Vagina (tissue), 2 donors: Measurements from ENCODE around the gene EPHA10. TPM values are rescaled to one million over a fixed set of nuclear protein-coding genes. Genes with fewer than 3 reads are reported as not detected.

Source experiments
- DNase-seq, 2 donors: peaks; one replicate each; pipeline ENCODE4 v3.0.0-alpha.2; 2017; ENCODE audit errors: extremely low spot score in 2 of 2
- H3K27ac ChIP-seq: fragments of 200-600 bp; sonication (generic); one replicate; pipeline ENCODE4 v1.5.1; 2019
- H3K27me3 ChIP-seq: fragments of 200-600 bp; sonication (generic); one replicate; pipeline ENCODE4 v1.5.1; 2019
- H3K36me3 ChIP-seq, 2 donors: fragments of 200-600 bp; sonication (generic); one replicate each; pipeline ENCODE4 v1.5.1; 2017 to 2019
- H3K4me1 ChIP-seq: fragments of 200-600 bp; sonication (generic); one replicate; pipeline ENCODE4 v1.5.1; 2019
- H3K4me3 ChIP-seq, 2 donors: fragments of 200-600 bp; sonication (generic); 1 replicate in 1 of 2; 2 replicates in 1 of 2; pipeline ENCODE4 v1.5.1; 2016 to 2019
- H3K9me3 ChIP-seq: fragments of 200-600 bp; sonication (generic); one replicate; pipeline ENCODE4 v1.5.1; 2019
- CTCF ChIP-seq, 3 experiments: fragments of 450-650 bp in 2 of 3; fragments of 200-600 bp in 1 of 3; sonication (generic) in 1 of 3; IDR thresholded peaks; one replicate each; pipeline ENCODE4 v1.5.1; 2017 to 2019; ENCODE audit warnings: antibody characterized with exemption in 3 of 3, mild to moderate bottlenecking in 2 of 3, moderate library complexity in 2 of 3
- POLR2A ChIP-seq, 2 donors: fragments of 450-650 bp; IDR thresholded peaks; one replicate each; pipeline ENCODE4 v1.6.1; 2017; ENCODE audit warnings: antibody characterized with exemption in 2 of 2, mild to moderate bottlenecking in 2 of 2, moderate library complexity in 2 of 2
- POLR2AphosphoS5 ChIP-seq, 2 donors: sonication (generic); formaldehyde crosslinking; IDR thresholded peaks; one replicate each; pipeline ENCODE4 v1.9.0; 2017; ENCODE audit warnings: antibody characterized with exemption in 2 of 2, mild to moderate bottlenecking in 2 of 2, low read depth in 1 of 2; ENCODE audit not compliant: insufficient read depth in 1 of 2
- intact Hi-C: fragments of 100-400 bp; cut with DNase I; formaldehyde crosslinking; loops from one replicate; pipeline ENCODE4 v1.15.1; 2023
- total RNA-seq: library from RNA; depleted of rRNA; stranded (reverse); fragments of >200 nt; gene quantifications from one replicate; pipeline ENCODE4 v1.2.3, GENCODE V29; 2016

EPHA10 gene
- total RNA-seq, 1 donor from 2014 or later: 0.25 TPM

DNA sequence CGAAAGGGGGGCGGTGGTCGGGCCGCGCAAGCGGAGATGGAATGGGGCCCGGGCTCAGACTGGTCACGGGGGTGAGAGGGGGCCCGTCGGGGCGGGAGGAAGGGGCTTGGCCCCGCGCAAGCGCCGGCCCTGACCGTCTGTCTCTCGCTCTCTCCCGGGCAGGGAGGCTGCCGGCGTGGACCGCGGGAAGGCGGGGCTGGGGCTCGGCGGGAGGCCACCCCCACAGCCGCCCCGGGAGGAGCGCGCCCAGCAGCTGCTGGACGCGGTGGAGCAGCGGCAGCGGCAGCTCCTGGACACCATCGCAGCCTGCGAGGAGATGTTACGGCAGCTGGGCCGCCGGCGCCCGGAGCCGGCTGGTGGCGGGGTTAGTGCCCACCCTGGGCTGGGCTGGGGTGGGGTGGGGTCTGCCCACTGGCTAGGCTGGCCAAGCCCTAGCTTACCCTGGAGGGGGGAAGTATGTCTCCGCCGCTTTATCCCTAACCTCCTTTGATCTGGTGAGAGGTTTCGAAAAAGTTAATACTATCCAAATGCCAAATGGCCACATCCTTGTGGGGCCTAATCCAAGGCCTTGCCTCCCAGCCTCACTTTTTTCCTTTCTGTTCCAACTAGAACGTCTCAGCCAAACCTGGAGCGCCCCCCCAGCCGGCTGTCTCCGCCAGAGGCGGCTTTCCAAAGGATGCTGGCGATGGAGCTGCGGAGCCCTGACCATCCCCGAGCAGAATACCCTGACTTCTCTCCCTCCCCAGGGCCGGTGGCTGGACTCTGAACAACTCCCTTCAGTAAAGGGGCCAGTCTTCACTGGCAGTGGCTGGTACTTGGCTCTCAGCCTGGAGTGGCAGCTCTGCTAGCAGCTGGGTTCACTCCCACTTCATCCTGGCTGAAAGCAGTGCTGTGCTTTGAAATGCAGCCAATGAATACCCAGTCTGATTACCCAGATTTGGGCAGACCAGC is 43.7 kb upstream of the EPHA10 start:
- Histone ChIP-seq H3K27ac (peak overlapping the region; percentile 82), H3K4me1 (peaks cover 31% of the 10 kb centered on the region), H3K36me3 (peaks cover 0 to 33% of the 10 kb centered on the region in 2 donors), H3K4me3 (peak overlapping the region; percentile 92 to 93), H3K9me3 (no peaks in the 10 kb centered on the region), H3K27me3 (no peaks in the 10 kb centered on the region)
- intact Hi-C loops: loop anchor here (10.0 kb wide), 1 partner anchor 46 kb away; the partner anchor contains the start of gene MTF1
- no peak for DNase-seq
- no peak for TF ChIP-seq POLR2A (IDR thresholded peaks at IDR 0.05)
- no peak for TF ChIP-seq CTCF (IDR thresholded peaks at IDR 0.05)
- TF ChIP-seq POLR2AphosphoS5 (IDR thresholded peaks at IDR 0.05; ENCODE audit: insufficient read depth in 1 of 2, low read depth in 1 of 2): no peak

DNA sequence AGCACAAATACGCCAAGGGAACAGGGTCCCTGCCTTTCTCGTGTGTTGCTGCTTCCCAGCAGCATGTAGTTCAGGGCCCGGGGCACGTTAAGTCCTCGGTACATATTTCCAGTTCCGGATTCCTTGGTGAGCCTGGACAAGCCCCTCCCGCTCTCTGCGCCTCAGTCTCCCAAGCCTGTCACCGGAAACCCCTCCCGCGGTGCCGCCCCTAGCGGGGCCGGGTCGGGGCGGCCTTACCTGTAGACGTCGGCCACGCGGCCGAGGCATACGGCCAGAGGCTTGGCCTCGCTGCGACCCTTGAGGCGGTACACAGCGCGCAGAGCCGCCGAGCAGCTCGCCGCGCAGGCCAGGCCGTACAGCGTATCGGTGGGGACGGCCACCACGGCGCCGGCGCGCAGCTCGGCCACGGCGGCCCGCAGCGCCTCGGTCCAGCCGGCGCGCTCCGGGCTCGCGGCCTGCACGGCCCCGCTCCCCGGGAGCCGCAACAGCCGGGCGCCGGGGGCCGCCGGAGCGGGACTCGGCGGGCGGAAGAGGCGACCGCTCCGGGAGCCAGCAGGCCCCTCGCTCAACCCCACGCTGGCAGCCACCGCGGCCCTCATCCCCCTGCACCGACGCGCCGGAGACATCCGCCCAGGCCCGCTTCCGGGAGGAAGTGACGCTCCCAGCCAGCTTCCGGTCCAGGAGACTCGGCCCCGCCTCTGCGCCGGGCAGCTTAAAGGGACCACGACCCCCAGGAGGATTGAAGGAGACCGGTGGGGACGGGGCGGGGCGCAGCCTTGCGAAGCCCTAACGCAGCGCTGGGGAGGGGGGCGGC is 42.8 kb upstream of the EPHA10 start, which contains the start of the genes C1orf122 and YRDC:
TSS of gene C1orf122 (plus strand) at position 236 of the 814 bp plus-strand sequence. CDS start 615 bp downstream, outside the sequence.
TSS of gene YRDC (minus strand) at position 654 of the 814 bp plus-strand sequence. CDS start at position 626, 28 bp downstream.
- Histone ChIP-seq H3K4me1 (peaks cover 31% of the 10 kb centered on the region), H3K27ac (peak within 1 kb of the TSS; percentile 82), H3K27me3 (no peaks in the 10 kb centered on the region), H3K4me3 (peak within 1 kb of the TSS; percentile 92 to 93), H3K9me3 (no peaks in the 10 kb centered on the region), H3K36me3 (peaks cover 0 to 42% of the 10 kb centered on the region in 2 donors)
- intact Hi-C loops: loop anchor here (10.0 kb wide), 1 partner anchor 47 kb away; the partner anchor contains the start of gene MTF1
- DNase-seq: no peak
- TF ChIP-seq POLR2A (IDR thresholded peaks at IDR 0.05) (peak in 1 of 2 donors; percentile 69), POLR2AphosphoS5 (IDR thresholded peaks at IDR 0.05; ENCODE audit: insufficient read depth in 1 of 2, low read depth in 1 of 2) (peak; percentile 77 to 79), CTCF (IDR thresholded peaks at IDR 0.05) (no peak)

- intact Hi-C loops: loop anchor here (10.0 kb wide), 1 partner anchor 48 kb away; the partner anchor contains the start of gene MTF1
- H3K9me3 ChIP-seq: no peaks in the 10 kb centered on the region
- no peak for TF ChIP-seq POLR2AphosphoS5 (IDR thresholded peaks at IDR 0.05; ENCODE audit: insufficient read depth in 1 of 2, low read depth in 1 of 2)
- TF ChIP-seq POLR2A (IDR thresholded peaks at IDR 0.05): no peak
- TF ChIP-seq CTCF (IDR thresholded peaks at IDR 0.05): no peak
- H3K27me3 ChIP-seq: no peaks in the 10 kb centered on the region
- peak overlapping the region; percentile 92 to 93 for H3K4me3 ChIP-seq
- H3K4me1 ChIP-seq: peaks cover 31% of the 10 kb centered on the region
- DNase-seq: no peak
- H3K36me3 ChIP-seq: peaks cover 0 to 48% of the 10 kb centered on the region in 2 donors
- peak overlapping the region; percentile 82 for H3K27ac ChIP-seq
Observed at GRCh38 chr1:37807220-37807554, 42.3 kb upstream of the EPHA10 start.

- no peaks in the 10 kb centered on the region for H3K27me3 ChIP-seq
- DNase-seq: no peak
- no peak overlapping the region for H3K4me3 ChIP-seq
- H3K4me1 ChIP-seq: peaks cover 12% of the 10 kb centered on the region
- TF ChIP-seq CTCF (IDR thresholded peaks at IDR 0.05) (no peak), POLR2AphosphoS5 (IDR thresholded peaks at IDR 0.05; ENCODE audit: insufficient read depth in 1 of 2, low read depth in 1 of 2) (no peak), POLR2A (IDR thresholded peaks at IDR 0.05) (no peak)
- intact Hi-C loops: loop anchor here (10.0 kb wide), 1 partner anchor 52 kb away; the partner anchor contains the start of gene MTF1
- H3K27ac ChIP-seq: no peak overlapping the region
- no peaks in the 10 kb centered on the region for H3K9me3 ChIP-seq
- peaks cover 0 to 64% of the 10 kb centered on the region in 2 donors for H3K36me3 ChIP-seq
Observed at GRCh38 chr1:37802439-37802838, 37.5 kb upstream of the EPHA10 start.
